HG02981 (cell line): Measurements from ENCODE around the gene FGD6.

Experiments
- ATAC-seq: cut with Tn5 transposase; IDR thresholded peaks from one replicate; pipeline ENCODE4 v1.9.1; 2021; ENCODE audit warnings: mild to moderate bottlenecking, moderate library complexity; ENCODE audit not compliant: unreplicated experiment

Gene FGD6

GRCh38 chr12:95034750-95035149 lies 182.5 kb downstream of the FGD6 start:
- ATAC-seq: no peak
